COLO668 (cell line): ENCODE measurements around the gene PALM2AKAP2.
A peak's percentile ranks its signal among the peaks of the same experiment; 100 is the strongest.
"Not testable (repeated sequence)": the region's sequence is repeated elsewhere in the genome, so short reads cannot be mapped to it uniquely, and the experiment has no call there.

Experiments used
- DNase-seq: peaks from one replicate; lab custom pipeline; 2025; ENCODE audit not compliant: unreplicated experiment; lab: John Stamatoyannopoulos, UW

The PALM2AKAP2 gene

DNA sequence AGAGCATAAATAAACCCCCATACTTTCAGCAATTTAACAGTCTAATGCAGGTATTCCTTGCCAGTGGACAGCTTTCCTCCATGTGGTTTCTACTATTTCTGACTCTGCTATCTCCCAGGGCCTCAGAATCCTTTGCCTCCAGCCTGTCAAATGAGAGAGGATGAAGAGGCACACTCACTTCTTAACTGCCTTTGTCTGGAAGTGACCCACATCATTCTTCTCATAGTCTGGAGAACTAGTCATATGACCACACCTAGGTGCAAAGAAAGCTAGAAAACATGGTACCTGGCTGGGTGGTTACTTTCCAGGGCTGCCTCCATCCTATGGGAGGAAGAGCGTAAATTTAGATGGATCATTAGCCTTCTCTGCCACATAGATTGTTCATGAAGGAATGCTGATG, 22.5 kb downstream of the PALM2AKAP2 start:
- DNase-seq, result no peak

DNA sequence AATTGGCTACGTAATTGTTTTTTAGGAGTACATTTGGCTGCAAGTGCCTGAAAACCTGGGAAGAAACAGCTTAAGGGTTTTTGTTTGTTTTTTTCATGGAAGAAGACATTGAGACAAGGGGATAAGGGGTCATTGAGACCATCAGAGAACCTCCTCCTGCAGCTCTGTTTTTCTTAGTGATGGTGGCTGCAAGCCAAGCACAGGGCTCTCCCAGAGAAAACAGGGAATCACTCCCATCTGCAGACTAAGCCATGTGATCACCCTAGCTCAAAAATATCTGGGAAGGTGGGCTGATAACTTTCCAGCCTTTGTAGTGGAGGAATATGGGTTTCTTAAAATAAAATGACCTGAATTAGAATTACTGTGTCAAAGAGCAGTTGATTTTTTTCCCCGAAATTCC, 25.1 kb downstream of the PALM2AKAP2 start:
- no peak for DNase-seq

DNA sequence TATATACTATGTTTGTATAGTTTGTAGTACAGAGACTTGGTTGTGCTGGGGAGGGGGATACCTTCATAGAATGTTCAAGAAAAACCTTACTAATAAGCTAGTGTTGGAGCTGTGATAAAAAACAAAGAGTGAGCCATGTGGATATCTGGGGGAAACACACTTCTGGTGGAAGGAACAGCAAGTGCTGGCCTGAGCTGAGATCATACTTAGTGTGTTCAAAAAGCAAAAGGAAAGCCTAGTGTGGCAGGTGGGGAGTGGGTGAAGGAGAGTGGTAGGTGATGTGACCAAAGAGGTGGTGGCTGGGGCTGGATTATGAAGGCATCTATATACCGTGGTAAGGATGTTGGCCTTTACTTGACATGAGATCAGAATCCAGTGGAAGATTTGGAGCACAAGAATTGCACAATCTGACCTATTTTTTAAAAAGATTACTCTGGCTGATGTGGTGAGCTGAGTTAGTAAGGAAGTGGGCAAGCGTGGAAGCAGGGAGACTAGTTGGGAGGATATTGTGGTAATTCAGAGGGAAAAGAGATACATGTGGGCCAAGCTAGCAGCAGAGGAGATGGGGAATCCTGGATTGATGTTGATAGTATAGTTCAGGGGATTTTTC, 26.6 kb downstream of the PALM2AKAP2 start:
- no peak for DNase-seq

DNA sequence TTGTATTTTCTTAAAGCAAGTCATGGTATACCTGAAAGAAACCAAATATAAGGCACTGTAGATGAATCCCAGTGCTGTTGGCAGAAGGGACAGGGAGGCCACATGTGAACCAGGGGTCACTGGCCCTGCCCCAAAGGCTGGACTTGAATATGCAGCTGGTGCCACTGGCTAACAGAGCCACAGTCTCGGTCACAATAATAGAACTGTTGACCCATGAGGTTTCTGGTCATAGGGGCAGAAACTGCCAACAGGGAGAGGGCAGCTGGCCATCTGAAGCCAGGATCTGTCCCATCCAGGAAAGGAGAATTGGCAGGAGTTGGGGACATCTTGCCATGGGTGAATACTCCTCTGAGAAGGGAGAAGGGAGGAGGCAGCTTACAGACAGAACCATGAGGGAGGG, 31.9 kb downstream of the PALM2AKAP2 start:
- DNase-seq, result no peak

DNA sequence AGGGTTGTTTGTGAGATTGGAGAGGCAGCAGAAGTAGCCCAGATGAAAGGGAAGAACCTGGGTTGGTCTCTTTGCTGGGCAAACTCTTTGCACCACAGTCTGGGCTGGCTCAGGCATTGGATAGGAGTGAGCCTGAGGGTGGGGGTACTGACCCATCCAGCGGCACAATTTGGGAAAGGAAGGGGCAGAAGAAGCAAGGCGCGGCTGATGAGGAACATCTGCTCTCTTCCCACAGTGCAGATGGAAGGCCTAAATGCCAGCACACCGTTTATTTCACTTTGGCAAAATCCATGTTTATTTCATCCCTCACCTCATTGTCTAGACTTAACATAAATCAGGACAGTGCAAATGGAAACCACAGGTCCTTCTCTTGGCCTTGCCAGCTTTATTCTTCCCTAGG, 32.3 kb downstream of the PALM2AKAP2 start:
- DNase-seq, result no peak

DNA sequence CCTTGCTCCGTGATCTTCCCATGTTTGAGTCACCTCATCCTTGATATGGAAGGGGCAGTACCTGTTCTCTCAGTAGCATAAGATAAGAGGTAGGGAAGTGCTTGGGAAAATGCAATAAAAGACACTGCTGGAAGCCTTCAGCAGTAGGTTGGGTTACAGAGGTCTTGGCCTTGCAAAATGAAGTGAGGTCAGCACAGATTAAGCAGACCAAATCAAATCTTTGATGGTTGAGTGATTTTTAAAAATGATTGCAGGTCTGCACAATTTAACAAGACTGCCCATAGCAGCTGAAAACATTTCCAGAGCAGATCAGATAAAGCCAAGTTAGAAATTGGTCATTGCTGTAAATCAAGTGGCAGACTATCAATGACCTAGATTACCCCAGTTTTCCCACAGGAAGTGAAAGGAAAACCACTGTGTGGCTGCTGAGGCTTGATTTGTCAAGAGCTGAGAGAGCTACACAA, 32.9 kb downstream of the PALM2AKAP2 start:
- DNase-seq, result no peak

DNA sequence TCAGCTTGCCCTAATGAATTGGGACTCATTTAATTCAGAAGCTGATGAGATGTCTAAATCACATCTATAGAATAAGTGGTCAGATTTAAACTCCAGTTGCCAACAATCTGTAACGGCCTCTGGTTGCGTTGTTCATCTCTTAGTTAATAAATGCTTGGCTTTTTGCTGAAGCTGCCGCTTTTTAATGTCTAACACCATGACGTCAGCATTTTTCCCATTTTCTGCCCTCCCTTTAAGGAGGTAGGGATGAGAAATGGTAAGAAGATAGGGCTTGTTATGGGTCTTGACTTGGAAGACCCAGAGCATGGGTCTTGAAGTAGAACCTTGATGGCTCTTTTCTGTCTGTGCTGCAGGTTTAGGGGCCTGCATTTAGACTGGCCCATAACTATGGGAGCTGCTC, 33.3 kb downstream of the PALM2AKAP2 start:
- no peak for DNase-seq

DNA sequence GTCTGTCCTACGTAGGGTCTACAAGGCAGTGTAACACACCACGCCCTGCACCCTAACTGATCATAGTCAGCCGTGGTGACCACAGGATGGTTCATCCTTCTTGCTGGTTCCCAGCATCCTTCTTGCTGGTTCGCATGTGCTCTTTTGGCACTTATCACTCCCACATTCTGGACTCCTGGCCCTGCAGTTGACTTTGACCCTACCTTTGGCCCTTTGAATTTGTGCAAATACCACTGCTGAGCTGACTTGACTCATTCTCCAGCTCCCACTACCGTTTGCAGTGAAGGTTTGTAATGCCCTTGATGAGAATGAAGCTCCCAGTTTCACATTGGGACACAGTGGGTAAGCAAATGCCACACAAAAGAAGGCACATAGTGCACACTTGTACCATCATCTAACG, 33.8 kb downstream of the PALM2AKAP2 start:
- no peak for DNase-seq

DNA sequence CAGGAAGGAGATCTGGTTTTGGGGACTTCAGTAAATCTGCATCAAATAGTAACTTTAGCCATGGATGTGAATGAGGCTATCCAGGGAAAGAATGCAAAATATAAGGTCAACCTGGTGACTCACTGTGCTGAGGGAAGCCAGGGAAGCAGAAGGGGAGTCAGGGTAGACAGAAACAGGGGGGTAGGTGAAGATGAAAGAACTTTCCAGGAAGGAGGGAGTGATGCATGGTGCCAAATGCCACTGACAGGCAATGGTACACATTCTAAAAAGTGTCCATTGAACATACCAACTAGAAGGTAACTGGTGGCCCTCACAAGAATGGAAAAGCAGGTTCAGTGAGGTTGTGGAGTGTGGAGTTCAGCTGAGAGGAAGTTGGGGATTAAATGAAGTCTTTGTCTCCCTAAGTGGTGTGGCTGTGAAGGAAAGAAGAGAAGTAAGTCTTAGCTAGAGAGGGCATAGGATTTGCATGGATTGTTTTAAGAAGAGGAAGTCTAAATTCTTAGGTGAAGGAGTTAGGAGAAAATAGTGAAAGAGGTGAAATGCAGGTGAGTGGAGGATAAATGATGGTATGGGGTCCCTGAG, 35.5 kb downstream of the PALM2AKAP2 start:
- DNase-seq, result no peak

DNA sequence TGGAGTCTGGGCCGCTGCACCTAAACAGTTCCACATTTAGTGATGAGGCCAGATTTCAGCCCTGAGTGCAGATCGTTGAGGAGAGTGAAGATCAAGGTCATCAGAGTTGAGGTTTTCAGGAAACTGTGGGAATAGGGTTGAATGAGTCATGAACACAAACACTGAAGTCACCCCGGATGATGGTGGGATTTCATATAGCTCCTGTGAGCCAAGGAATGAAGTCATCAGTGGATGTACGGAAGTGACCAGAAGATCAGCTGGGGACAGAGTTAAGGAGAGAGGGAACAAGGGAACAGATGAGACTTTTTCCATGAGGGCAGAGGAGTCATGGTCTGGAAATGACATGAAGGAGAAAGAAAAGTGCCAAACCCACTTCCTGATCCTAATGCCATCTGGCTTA, 36.5 kb downstream of the PALM2AKAP2 start:
- no peak for DNase-seq

DNA sequence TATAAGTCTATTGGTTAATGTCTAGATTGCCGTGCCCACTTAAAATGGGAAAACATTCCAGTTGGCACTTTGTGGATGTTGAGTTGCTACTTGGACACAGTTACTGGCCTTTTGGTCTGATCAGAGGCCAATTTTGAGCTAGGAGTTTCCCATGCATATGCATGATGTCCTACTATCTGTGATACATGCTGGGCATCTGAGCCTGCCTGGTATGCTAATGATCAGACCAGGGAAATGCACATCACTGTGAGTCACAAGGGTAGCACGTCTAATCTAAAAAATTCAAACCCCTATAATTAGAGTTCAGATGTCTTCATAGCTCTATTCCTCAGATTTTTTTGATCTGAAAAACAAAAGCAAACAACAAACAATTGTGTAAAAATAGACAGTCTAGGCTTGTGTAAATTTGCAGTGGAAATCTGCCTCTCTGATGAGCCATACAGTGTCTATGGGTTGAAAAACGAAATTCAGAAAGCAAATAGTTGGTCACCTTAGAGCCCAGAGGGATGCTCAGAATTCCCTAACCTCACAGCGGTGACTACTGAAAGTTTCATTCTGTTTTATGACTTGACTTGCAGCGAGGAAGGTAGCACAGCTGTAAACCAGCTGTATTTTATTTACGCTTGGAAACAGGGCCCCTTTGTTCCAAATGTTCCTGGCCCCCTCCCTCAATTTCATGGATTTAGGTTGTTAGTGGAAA, 37.3 kb downstream of the PALM2AKAP2 start:
- DNase-seq, result no peak

DNA sequence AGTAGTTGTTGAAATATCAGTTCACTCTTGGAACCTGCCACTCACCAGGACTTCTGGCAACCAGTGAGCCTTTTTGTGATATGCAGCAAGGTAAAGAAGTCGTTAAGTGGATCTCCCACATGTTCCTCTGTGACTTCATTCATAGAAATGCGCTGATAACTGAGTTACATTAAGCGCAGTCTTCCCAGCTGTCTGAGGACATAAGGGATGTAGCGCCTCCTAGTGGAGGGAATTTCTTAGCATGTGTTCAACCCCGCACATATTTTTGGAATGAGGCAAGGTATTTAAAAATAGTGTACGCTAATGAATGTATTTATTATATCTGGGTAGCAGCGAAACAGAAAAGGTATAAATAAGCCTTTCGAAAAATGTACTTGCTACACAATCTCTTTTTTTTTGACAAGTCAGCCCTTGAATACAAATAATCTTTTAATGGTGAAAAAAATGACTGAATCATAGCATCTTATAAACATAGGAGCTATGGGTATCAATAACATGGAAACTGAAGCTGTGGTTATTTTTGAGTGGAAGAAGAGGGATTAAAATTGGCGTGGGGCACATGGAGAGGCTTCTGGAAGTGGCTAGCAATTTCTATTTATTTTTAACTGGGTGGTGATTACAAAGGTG, 38.0 kb downstream of the PALM2AKAP2 start:
- DNase-seq, result peak; percentile 63

DNA sequence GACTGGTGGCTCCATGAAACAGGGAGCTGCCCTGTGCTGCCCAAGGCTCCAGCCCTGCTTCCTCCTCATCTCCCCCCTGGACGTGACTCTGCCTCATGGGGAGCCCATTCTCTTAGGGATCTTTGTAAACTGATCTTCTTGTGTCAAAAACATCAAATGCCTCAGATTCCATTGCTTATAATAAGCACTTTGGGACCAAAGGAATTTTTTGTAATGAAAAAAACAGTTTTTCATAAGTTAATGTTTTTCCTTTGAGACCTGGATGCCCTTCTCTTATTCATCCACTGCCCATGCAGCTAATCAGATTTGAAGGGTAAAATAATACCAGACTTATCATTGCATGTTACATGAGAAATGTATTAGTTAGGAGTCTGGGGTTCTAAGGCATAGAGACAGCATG, 41.7 kb downstream of the PALM2AKAP2 start:
- no peak for DNase-seq

DNA sequence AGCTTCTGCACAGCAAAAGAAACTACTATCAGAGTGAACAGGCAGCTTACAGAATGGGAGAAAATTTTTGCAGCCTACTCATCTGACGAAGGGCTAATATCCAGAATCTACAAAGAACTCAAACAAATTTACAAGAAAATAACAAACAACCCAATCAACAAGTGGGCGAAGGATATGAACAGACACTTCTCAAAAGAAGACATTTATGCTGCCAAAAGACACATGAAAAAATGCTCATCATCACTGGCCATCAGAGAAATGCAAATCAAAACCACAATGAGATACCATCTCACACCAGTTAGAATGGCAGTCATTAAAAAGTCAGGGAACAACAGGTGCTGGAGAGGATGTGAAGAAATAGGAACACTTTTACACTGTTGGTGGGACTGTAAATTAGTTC, 45.4 kb downstream of the PALM2AKAP2 start:
- not testable (repeated sequence) for DNase-seq

DNA sequence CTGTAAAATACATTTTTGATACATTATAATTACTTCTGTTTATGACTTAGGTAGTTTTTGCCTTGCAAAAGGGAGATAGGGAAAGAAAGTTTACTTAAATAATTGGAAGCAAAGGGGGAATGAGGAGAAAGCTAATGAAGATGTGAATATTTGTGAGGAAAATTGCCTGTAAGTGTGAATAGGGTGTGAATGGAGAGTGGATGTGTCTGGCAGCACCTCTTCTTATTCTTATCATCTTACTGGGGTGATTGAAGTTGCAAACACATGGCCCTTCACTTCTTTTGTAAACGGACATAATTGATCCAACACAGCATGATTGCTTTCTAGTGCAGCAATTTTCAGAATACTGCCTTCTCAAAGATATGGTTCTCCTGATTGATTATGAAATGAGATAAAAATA, 46.6 kb downstream of the PALM2AKAP2 start:
- DNase-seq, result no peak

DNA sequence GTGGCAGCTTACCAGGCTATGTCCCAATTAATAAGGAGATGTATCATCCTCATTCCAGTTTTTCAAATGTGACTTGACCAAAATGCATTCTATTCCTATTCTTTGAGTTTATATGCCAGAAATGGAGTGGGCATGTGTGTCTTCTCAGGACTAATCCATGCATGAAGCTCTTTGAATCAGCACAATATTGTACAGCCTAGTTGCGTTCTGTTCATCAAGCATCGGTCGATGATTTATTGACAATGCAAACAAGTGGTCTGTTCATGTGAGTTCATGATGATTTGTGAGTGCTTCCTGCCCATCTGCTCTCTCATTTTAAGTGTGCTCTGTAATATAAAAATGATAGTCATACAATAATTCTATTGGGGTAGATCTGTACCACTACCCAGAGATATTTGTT, 48.3 kb downstream of the PALM2AKAP2 start:
- peak; percentile 32 for DNase-seq
